H1 (cell line): ENCODE results near the gene TSPEAR. TPM values are rescaled to one million over a fixed set of nuclear protein-coding genes. Genes with fewer than 3 reads are reported as not detected.
"Not testable (repeated sequence)": the region's sequence is repeated elsewhere in the genome, so short reads cannot be mapped to it uniquely, and the experiment has no call there.

ENCODE experiments used
- CTCF ChIA-PET: fragments of 300-600 bp; sonication (Branson Sonifier 250); formaldehyde crosslinking; loops from one replicate; lab custom pipeline; 2021; ENCODE audit not compliant: partially characterized antibody; lab: Charles Lee
- POLR2A ChIA-PET: fragments of 300-600 bp; sonication (Branson Sonifier 250); formaldehyde crosslinking; loops from one replicate; lab custom pipeline; 2021; ENCODE audit warnings: inconsistent platforms; ENCODE audit not compliant: partially characterized antibody; lab: Charles Lee
- DNase-seq, 2 experiments: peaks; one replicate each; pipeline versions ENCODE4 v3.0.0 to v3.0.0-alpha.2; 2010 to 2022; ENCODE audit warnings: low spot score in 2 of 2, low read depth in 1 of 2, mixed read lengths in 1 of 2
- FAIRE-seq: peaks from 2 replicates; lab custom pipeline; 2011; peaks lifted over from hg19 to GRCh38; lab: Jason Lieb, UNC
- H2AFZ ChIP-seq: 2 replicates; pipeline ENCODE4 v1.8.1; 2012; ENCODE audit warnings: low read length, inconsistent platforms
- H2AK5ac ChIP-seq: 2 replicates; pipeline ENCODE4 v1.6.1; 2013; ENCODE audit warnings: low read depth, low read length
- H2BK120ac ChIP-seq: replicated peaks from 2 replicates; pipeline ENCODE3; 2013; ENCODE audit warnings: low read depth, low read length, inconsistent platforms
- H2BK12ac ChIP-seq: 2 replicates; pipeline ENCODE4 v1.6.1; 2013; ENCODE audit warnings: low read depth, low read length
- H2BK15ac ChIP-seq: 2 replicates; pipeline ENCODE4 v1.6.1; 2013; ENCODE audit warnings: low read length
- H2BK20ac ChIP-seq: 2 replicates; pipeline ENCODE4 v1.6.1; 2013; ENCODE audit warnings: low read length
- H2BK5ac ChIP-seq: 2 replicates; pipeline ENCODE4 v1.6.1; 2013; ENCODE audit warnings: low read depth, low read length
- H3K14ac ChIP-seq: 2 replicates; pipeline ENCODE4 v1.6.1; 2013; ENCODE audit warnings: inconsistent platforms; ENCODE audit not compliant: insufficient read length
- H3K18ac ChIP-seq: 2 replicates; pipeline ENCODE4 v1.6.1; 2013; ENCODE audit warnings: low read length; ENCODE audit errors: extremely low read depth
- H3K23ac ChIP-seq: 2 replicates; pipeline ENCODE4 v1.6.1; 2013; ENCODE audit warnings: inconsistent platforms; ENCODE audit not compliant: insufficient read length
- H3K23me2 ChIP-seq: 2 replicates; pipeline ENCODE4 v1.6.1; 2013; ENCODE audit warnings: low read depth, low read length
- H3K27ac ChIP-seq: 2 replicates; pipeline ENCODE4 v1.6.1; 2011; ENCODE audit warnings: low read depth, low read length, inconsistent platforms
- H3K27me3 ChIP-seq, 4 experiments: replicated peaks in 1 of 4; 1 replicate in 1 of 4; 2 replicates in 3 of 4; pipeline versions ENCODE4 v1.6.1 to v1.8.1; 2011 to 2013; ENCODE audit warnings: low read length in 3 of 4, mild to moderate bottlenecking in 3 of 4, inconsistent platforms in 2 of 4, mixed read lengths in 2 of 4, moderate library complexity in 1 of 4; ENCODE audit not compliant: control insufficient read depth in 3 of 4, insufficient read depth in 3 of 4; ENCODE audit errors: extremely low read depth in 1 of 4
- H3K36me3 ChIP-seq, 4 experiments: 2 replicates each; pipeline versions ENCODE4 v1.6.1 to v1.8.1; 2011 to 2013; ENCODE audit warnings: mild to moderate bottlenecking in 4 of 4, low read length in 3 of 4, moderate library complexity in 2 of 4, control low read depth in 1 of 4, inconsistent platforms in 1 of 4; ENCODE audit not compliant: insufficient read depth in 4 of 4, control insufficient read depth in 2 of 4
- H3K4ac ChIP-seq: replicated peaks from 2 replicates; pipeline ENCODE3; 2013; ENCODE audit warnings: low read length, low read depth, mixed read lengths, inconsistent platforms; ENCODE audit not compliant: insufficient read length
- H3K4me1 ChIP-seq, 4 experiments: replicated peaks in 1 of 4; 1 replicate in 1 of 4; 2 replicates in 3 of 4; pipeline versions ENCODE4 v1.6.1 to v1.8.1; 2011 to 2013; ENCODE audit warnings: low read length in 3 of 4, inconsistent platforms in 2 of 4, mixed read lengths in 1 of 4; ENCODE audit not compliant: insufficient read depth in 4 of 4, control insufficient read depth in 3 of 4
- H3K4me2 ChIP-seq, 2 experiments: 2 replicates each; pipeline versions ENCODE4 v1.6.1 to v1.8.1; 2011 to 2013; ENCODE audit warnings: low read depth in 2 of 2, low read length in 2 of 2, control low read depth in 1 of 2, inconsistent platforms in 1 of 2, mild to moderate bottlenecking in 1 of 2; ENCODE audit not compliant: insufficient read depth in 1 of 2
- H3K4me3 ChIP-seq, 4 experiments: fragments of 200-600, 300-600 bp in 1 of 4; sonication (generic), shearing (Covaris generic), sonication (Bioruptor Twin) in 1 of 4; 2 replicates each; pipeline versions ENCODE4 v1.5.1 to v1.8.1; 2011 to 2016; ENCODE audit warnings: low read length in 4 of 4, low read depth in 3 of 4, control low read depth in 2 of 4, inconsistent platforms in 2 of 4, mild to moderate bottlenecking in 2 of 4, mixed read lengths in 1 of 4, moderate library complexity in 1 of 4; ENCODE audit not compliant: insufficient read depth in 2 of 4; ENCODE audit errors: extremely low read depth in 1 of 4
- H3K56ac ChIP-seq: replicated peaks from 2 replicates; pipeline ENCODE3; 2013; ENCODE audit warnings: low read depth, mild to moderate bottlenecking, mixed read lengths, low read length, inconsistent platforms; ENCODE audit not compliant: insufficient read length
- H3K79me1 ChIP-seq: 2 replicates; pipeline ENCODE4 v1.6.1; 2013; ENCODE audit warnings: low read depth, low read length, control low read depth
- H3K79me2 ChIP-seq, 2 experiments: 2 replicates each; pipeline versions ENCODE4 v1.6.1 to v1.8.1; 2012 to 2013; ENCODE audit warnings: low read length in 2 of 2, mild to moderate bottlenecking in 2 of 2, inconsistent platforms in 1 of 2; ENCODE audit not compliant: insufficient read depth in 2 of 2, control insufficient read depth in 1 of 2
- H3K9ac ChIP-seq, 4 experiments: replicated peaks in 1 of 4; 1 replicate in 1 of 4; 2 replicates in 3 of 4; pipeline versions ENCODE4 v1.6.1 to v1.8.1; 2011 to 2013; ENCODE audit warnings: low read depth in 3 of 4, low read length in 3 of 4, control low read depth in 2 of 4, mild to moderate bottlenecking in 2 of 4, moderate library complexity in 2 of 4, inconsistent platforms in 1 of 4; ENCODE audit errors: extremely low read depth in 1 of 4
- H3K9me3 ChIP-seq, 2 experiments: 2 replicates each; pipeline versions ENCODE4 v1.6.1 to v1.8.1; 2012 to 2013; ENCODE audit warnings: mild to moderate bottlenecking in 2 of 2, moderate library complexity in 2 of 2, control low read depth in 1 of 2, inconsistent platforms in 1 of 2, low read depth in 1 of 2, low read length in 1 of 2, mixed read lengths in 1 of 2; ENCODE audit not compliant: insufficient read depth in 2 of 2
- H4K20me1 ChIP-seq, 2 experiments: replicated peaks in 1 of 2; 2 replicates each; pipeline versions ENCODE3 to v1.8.1; 2011 to 2013; ENCODE audit warnings: inconsistent platforms in 2 of 2, low read length in 2 of 2, mild to moderate bottlenecking in 1 of 2; ENCODE audit not compliant: insufficient read depth in 2 of 2, control insufficient read depth in 1 of 2
- H4K5ac ChIP-seq: 2 replicates; pipeline ENCODE4 v1.6.1; 2013; ENCODE audit warnings: low read length, low read depth, mixed read lengths, inconsistent platforms; ENCODE audit not compliant: insufficient read length
- H4K8ac ChIP-seq: 2 replicates; pipeline ENCODE4 v1.8.0; 2013; ENCODE audit warnings: mild to moderate bottlenecking, moderate library complexity, low read length, inconsistent platforms; ENCODE audit not compliant: insufficient read depth; ENCODE audit errors: extremely low read depth
- H4K91ac ChIP-seq: replicated peaks from 2 replicates; pipeline ENCODE3; 2013; ENCODE audit warnings: low read length, mixed read lengths, inconsistent platforms; ENCODE audit not compliant: insufficient read length
- WGBS, 2 experiments: shearing (Covaris generic) in 1 of 2; methylation state at CpG; one replicate each; pipeline versions ENCODE4 v1.1.6 to v1.1.7; 2013 to 2015; ENCODE audit warnings: low lambda C conversion rate in 2 of 2, mixed read lengths in 2 of 2, inconsistent platforms in 1 of 2, low coverage in 1 of 2, missing lambda C conversion rate in 1 of 2; ENCODE audit not compliant: insufficient replicate concordance in 2 of 2, insufficient coverage in 1 of 2, insufficient read length in 1 of 2; ENCODE audit errors: extremely low coverage in 1 of 2, missing lambda C conversion rate in 1 of 2; 5-methylcytosine and 5-hydroxymethylcytosine counted together
- polyA plus RNA-seq, 7 experiments: library from polyadenylated mRNA; depleted of rRNA in 3 of 7; stranded (reverse) in 5 of 7; unstranded in 2 of 7; fragments of >200 nt in 5 of 7; fragments of 200-250 nt in 2 of 7; gene quantifications; 1 replicate in 5 of 7; 2 replicates in 1 of 7; 4 replicates in 1 of 7; pipeline versions ENCODE4 v1.2.1 to v1.2.3, GENCODE V29; 2011 to 2013; ENCODE audit warnings: missing spikeins in 2 of 7, mixed read lengths in 2 of 7
- total RNA-seq: library from RNA; stranded (reverse); fragmentation: NEBNext Ultra II Directional; extraction: Animal tissue kit (Norgen Biotek cat#: 25700); gene quantifications from 2 replicates; pipeline ENCODE4 v1.2.1, GENCODE V29; 2021

The TSPEAR gene
- total and polyA plus RNA-seq, 2 of the 8 experiments (the other 6 are each of a cell fraction or from before 2014, with no cell fraction given) = 0.58 to 0.89 TPM

DNA sequence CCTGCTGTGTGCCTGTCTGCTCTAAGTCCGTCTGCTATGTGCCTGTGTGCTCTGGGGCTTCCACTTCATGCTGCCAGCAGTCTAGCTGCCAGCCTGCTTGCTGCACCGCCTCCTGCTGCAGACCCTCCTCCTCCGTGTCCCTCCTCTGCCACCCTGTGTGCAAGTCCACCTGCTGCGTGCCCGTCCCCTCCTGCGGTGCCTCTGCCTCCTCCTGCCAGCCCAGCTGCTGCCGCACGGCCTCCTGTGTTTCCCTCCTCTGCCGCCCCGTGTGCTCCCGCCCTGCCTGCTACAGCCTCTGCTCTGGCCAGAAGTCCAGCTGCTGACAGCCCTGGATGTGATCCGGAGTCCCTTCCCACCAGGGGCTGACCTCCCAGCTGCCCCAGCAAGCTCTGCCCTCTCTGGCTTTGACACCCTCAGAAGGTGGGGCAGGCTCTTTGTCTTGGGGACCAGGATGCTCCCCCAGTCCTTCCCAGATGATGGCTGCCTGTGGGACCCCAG, 73.5 kb downstream of the TSPEAR start:
- H3K4ac ChIP-seq, FAIRE-seq, H2AFZ ChIP-seq, H4K20me1 ChIP-seq, H3K27me3 ChIP-seq, H3K79me1 ChIP-seq, H3K9me3 ChIP-seq, H3K9ac ChIP-seq, H3K23ac ChIP-seq, H3K23me2 ChIP-seq, H4K5ac ChIP-seq, CTCF ChIA-PET, H3K56ac ChIP-seq, H3K4me1 ChIP-seq, H3K27ac ChIP-seq, H4K8ac ChIP-seq, H3K36me3 ChIP-seq, H2BK20ac ChIP-seq, H2BK120ac ChIP-seq, H2BK12ac ChIP-seq, H2BK5ac ChIP-seq, H3K4me3 ChIP-seq, H3K14ac ChIP-seq, H3K79me2 ChIP-seq, H3K4me2 ChIP-seq, H3K18ac ChIP-seq, H2AK5ac ChIP-seq, DNase-seq: not testable (repeated sequence)
- WGBS, 2 experiments = 97% methylated on average over 5 of the region's 12 CpGs; no CpG with 5 or more reads in 1 of the 2 experiments
- peak overlapping the region; percentile 54 for H4K91ac ChIP-seq
- POLR2A ChIA-PET = interaction anchor here (0.6 kb wide), 1 partner anchor 87 kb away, joined by 6 read pairs; no protein-coding TSS in a partner anchor
- H2BK15ac ChIP-seq = 0 out of 2 replicates have a peak overlapping the region, but pooled peaks have one; percentile 40
